Glutamatergic neuron (in vitro differentiated cells): Measurements from ENCODE around the gene EGFL7. TPM values are rescaled to one million over a fixed set of nuclear protein-coding genes. Genes with fewer than 3 reads are reported as not detected.

Experiments
- DNase-seq: peaks from one replicate; pipeline ENCODE4 v3.0.0; 2022
- H3K27ac Mint-ChIP-seq: one replicate; pipeline ENCODE4 v1.8.0; 2020; ENCODE audit warnings: mild to moderate bottlenecking, mixed read lengths, inconsistent platforms; ENCODE audit not compliant: unreplicated experiment
- H3K27me3 Mint-ChIP-seq: one replicate; pipeline ENCODE4 v1.8.0; 2020; ENCODE audit warnings: mild to moderate bottlenecking, moderate library complexity, mixed read lengths, inconsistent platforms; ENCODE audit not compliant: unreplicated experiment
- H3K36me3 Mint-ChIP-seq: one replicate; pipeline ENCODE4 v1.8.0; 2020; ENCODE audit warnings: mild to moderate bottlenecking, mixed read lengths, inconsistent platforms; ENCODE audit not compliant: unreplicated experiment
- H3K4me1 Mint-ChIP-seq: one replicate; pipeline ENCODE4 v1.8.0; 2020; ENCODE audit warnings: mild to moderate bottlenecking, low read depth, mixed read lengths, inconsistent platforms; ENCODE audit not compliant: unreplicated experiment
- H3K4me3 Mint-ChIP-seq: one replicate; pipeline ENCODE4 v1.8.0; 2020; ENCODE audit warnings: mild to moderate bottlenecking, mixed read lengths, inconsistent platforms; ENCODE audit not compliant: unreplicated experiment
- H3K9me3 Mint-ChIP-seq: one replicate; pipeline ENCODE4 v1.8.0; 2020; ENCODE audit warnings: mild to moderate bottlenecking, moderate library complexity, mixed read lengths, inconsistent platforms; ENCODE audit not compliant: unreplicated experiment
- CTCF ChIP-seq: fragments of 200-600 bp; sonication (generic); IDR thresholded peaks from one replicate; pipeline ENCODE4 v1.5.0; 2021; ENCODE audit not compliant: partially characterized antibody, unreplicated experiment
- total RNA-seq: library from RNA; stranded (reverse); fragmentation: NEBNext Ultra II Directional; extraction: Animal tissue kit (Norgen Biotek cat#: 25700); gene quantifications from one replicate; pipeline ENCODE4 v1.2.1, GENCODE V29; 2021; ENCODE audit not compliant: unreplicated experiment

Gene EGFL7
- total RNA-seq, 1 donor from 2014 or later: 8.1 TPM

- Mint-ChIP-seq H3K4me1 (peaks cover 12% of the 10 kb centered on the region), H3K4me3 (peak overlapping the region; percentile 52), H3K27me3 (peaks cover 9% of the 10 kb centered on the region), H3K36me3 (no peaks in the 10 kb centered on the region), H3K27ac (peak overlapping the region; percentile 28), H3K9me3 (peaks cover 4% of the 10 kb centered on the region)
- TF ChIP-seq CTCF: no peak
- peak; percentile 55 for DNase-seq
Observed at GRCh38 chr9:136628268-136628667, 34.4 kb upstream of the EGFL7 start.

GRCh38 chr9:136629001-136629878 is 33.5 kb upstream of the EGFL7 start:
- no peaks in the 10 kb centered on the region for H3K36me3 Mint-ChIP-seq
- H3K9me3 Mint-ChIP-seq: peaks cover 4% of the 10 kb centered on the region
- no peak overlapping the region for H3K4me3 Mint-ChIP-seq
- peak overlapping the region; percentile 17 for H3K27ac Mint-ChIP-seq
- peaks cover 12% of the 10 kb centered on the region for H3K4me1 Mint-ChIP-seq
- H3K27me3 Mint-ChIP-seq: peaks cover 9% of the 10 kb centered on the region
- DNase-seq: peak; percentile 16
- TF ChIP-seq CTCF: no peak

- peaks cover 14% of the 10 kb centered on the region for H3K4me1 Mint-ChIP-seq
- peak; percentile 39 for TF ChIP-seq CTCF
- peak; percentile 83 for DNase-seq
- no peak overlapping the region for H3K4me3 Mint-ChIP-seq
- no peaks in the 10 kb centered on the region for H3K36me3 Mint-ChIP-seq
- peaks cover 9% of the 10 kb centered on the region for H3K27me3 Mint-ChIP-seq
- H3K27ac Mint-ChIP-seq: peak overlapping the region; percentile 17
- peaks cover 4% of the 10 kb centered on the region for H3K9me3 Mint-ChIP-seq
Observed at GRCh38 chr9:136629879-136630661, 32.6 kb upstream of the EGFL7 start.

GRCh38 chr9:136630662-136630992 is 32.1 kb upstream of the EGFL7 start:
- DNase-seq: no peak
- no peak for TF ChIP-seq CTCF
- H3K4me3 Mint-ChIP-seq: no peak overlapping the region
- H3K9me3 Mint-ChIP-seq: peaks cover 2% of the 10 kb centered on the region
- H3K27ac Mint-ChIP-seq: no peak overlapping the region
- H3K27me3 Mint-ChIP-seq: peaks cover 6% of the 10 kb centered on the region
- peaks cover 14% of the 10 kb centered on the region for H3K4me1 Mint-ChIP-seq
- no peaks in the 10 kb centered on the region for H3K36me3 Mint-ChIP-seq
